Endothelial cell of hepatic sinusoid (primary cell): ENCODE results near the gene EFCAB6.

Source experiments
- in situ Hi-C: cut with HindIII; loops from 2 replicates; pipeline ENCODE4 v1.10.0; 2017; ENCODE audit warnings: low sequenced_read_pairs

Gene EFCAB6

DNA sequence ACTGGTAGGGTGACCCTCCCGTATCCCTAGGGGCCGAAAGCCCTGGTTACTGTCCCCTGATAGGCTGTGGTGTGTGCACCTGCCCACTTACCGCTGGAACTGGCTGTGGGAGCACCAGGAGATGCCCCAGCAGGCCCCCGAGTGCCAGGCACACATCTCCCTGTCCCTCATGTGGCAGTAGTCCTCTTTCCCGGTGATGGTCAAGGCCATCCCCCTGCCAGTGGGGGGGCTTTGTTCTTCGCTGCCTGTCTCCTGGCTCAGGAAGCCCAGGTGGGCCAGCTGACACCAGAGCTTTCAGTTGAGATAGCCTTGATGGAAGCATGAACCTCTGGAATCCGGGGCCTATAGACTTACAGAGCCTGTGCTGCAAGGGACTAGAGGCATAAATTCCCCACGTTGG is 299.8 kb downstream of the EFCAB6 start:
- in situ Hi-C loops, result no loop called here

DNA sequence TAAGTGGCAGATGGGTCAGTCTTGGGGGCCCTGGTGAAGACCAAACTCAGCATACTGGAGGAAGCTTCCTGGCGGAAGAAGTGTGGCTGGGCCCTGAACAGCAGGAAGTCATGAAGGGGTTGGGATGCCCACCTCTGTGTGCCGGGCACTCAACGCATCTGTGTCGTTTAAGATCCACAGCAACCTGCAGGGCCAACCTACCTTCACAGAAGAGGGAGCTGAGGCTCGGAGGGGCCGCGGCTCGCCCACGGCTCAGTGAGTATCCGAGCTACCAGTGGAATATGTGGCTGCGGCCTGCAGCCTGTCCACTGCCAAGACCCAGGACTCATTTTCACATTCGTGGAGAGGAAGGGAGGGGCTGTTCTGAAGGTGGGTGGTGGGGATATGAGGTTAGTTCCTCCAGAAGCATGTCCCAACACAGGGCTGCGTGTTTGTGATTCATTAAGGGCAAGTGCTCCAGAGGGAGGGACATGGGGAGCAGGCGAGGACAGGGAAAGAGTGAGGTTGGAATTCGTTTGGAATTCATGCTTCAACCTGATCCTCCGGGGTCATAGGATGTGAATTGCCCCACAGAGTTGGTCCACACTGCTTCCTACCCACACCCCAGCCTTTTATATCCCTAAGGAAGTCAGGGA is 300.7 kb downstream of the EFCAB6 start:
- in situ Hi-C loops, result no loop called here

DNA sequence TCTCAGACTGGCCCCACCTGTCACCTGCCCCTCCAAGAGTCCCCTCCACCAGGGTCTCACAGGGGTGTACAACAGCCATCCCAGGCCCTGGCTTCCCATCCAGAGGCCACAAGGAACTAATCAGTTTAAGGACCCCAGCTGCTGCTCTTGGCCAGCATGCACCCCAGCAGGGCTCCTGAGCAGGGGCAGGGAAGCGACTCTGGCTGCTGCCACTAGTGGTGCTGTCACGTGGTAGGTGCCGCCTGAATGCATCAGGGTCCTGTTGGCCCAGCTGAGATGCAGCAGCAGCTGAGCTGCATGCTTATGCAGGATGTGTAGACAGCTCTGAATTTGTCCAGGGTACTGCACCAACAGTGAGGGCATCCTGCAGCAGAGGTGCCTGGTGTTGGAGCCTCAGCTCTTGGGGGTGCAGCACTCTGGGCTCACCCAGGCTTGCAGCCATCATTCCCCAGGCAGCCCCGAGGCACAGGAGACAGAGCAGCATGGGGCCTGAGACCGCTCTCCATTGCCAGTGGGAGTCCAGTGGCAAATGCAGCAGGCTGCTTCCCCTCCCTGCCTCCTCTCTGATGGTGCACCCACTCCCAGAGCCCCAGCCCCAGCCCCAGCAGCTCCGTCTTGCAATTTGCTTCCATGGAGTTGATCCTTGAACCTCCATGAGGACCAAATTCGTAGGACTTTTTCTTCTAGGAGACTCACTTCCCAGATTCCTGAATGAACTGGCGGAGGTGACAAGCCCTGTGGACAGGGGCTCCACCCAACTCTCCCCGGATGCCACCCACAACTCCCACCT is 301.6 kb downstream of the EFCAB6 start:
- in situ Hi-C loops, result no loop called here

DNA sequence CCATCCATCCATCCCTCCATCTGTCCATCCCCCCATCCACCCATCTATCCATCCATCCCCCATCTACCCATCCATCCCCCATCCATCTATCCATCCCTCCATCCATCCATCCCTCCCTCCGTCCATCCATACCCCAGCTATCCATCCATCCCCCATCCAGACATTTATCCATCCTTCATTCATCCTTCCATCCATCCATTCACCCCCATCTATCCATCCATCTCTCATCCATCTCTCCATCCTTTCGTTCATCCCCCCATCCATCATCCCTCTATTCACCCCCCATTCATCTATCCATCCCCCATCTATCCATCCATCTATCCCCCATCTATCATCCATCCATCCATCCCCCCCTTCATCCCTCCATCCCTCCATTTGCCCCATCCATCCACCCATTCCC is 302.8 kb downstream of the EFCAB6 start:
- in situ Hi-C loops, result no loop called here

DNA sequence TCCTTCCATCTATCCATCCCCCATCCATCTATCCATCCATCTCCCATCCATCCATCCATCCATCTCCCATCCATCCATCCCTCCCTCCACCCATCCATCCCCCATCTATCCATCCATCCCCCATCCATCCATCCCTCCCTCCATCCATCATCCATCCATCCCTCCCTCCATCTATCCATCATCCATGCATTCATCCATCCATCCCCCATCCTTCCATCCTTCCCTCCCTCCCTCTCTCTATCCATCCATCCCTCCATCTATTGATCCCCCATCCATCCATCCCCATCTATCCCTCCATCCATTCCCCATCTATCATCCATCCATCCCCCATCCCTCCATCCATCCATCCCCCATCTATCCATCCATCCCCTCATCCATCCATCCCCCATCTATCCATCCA is 303.6 kb downstream of the EFCAB6 start:
- in situ Hi-C loops, result no loop called here

DNA sequence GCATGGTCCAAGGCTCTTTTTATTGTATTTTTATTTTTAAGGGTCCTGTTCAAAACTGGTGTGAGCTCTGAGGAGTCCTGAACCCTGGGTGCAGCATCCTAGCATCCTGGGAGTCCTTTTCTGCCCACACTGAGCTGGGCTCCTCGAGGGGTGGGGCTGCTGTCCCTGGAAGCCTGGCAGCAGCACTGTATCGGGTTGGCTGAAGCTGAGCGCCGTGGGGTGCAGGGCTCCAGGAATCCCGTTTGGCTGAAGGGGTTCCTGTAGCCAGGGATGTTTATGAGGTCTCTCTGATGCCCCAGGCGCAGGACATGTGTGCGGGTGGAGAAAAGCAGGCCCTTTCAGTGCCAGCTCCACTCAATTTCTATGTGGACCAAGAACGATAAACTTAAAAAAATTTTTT is 304.9 kb downstream of the EFCAB6 start:
- in situ Hi-C loops, result no loop called here

DNA sequence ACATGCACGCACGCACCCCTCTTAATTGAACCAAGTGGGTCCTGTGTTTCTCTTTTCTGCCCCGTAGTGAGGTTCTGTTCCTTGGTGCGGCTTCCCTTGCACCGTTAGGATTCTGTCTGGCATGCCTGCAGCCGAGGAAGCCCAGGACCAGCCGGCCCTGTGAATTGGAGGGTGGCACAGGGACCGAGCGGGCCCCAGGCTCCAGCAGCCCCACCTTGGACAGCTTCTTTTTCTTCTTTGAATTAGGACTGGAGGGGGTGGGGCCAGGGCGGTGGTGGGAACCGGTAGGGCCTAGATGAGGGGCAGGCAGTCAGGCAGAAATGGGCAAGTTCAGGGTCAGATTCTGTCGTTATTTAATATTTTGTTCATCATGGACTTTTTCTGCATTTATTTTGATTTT is 305.6 kb downstream of the EFCAB6 start:
- in situ Hi-C loops, result no loop called here

DNA sequence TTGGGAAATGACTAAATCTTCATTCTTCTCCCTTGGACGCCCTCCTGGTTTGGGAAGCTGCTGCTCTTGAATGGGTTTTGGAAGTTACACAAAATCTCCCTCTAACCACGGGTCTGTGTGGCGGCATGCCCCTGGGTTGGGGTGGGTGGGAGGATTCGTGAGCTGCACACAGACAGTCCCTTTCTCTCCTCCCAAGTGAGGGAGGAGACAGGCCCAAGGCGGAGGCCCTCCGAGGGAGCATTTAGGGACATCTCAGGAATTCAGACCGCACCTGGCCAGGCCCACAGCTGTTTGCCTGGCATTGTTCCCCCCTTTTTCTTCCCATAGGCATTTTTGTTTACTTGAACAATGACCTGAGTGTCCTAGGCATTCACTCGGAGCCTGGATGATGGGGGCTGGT is 306.2 kb downstream of the EFCAB6 start:
- in situ Hi-C loops, result no loop called here

DNA sequence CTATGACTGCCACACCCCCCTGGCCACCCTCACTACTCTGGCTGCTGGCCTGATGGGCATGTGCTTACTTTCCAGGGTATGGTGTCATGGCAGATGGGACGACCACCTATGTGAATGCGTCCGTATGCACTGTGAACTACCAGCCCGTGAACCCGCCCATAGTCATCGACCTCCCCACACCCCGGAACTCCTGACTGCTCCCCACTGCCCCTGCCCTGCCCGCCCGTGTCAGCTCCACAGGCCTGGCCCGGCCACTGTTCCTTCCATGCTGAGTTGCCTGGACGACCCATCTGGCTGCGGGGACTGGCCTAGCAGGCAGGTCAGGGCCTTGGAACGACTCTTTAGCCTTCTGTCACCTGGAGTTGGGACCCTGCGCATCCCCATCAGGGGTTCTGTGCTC is 306.7 kb downstream of the EFCAB6 start:
- in situ Hi-C loops, result no loop called here

DNA sequence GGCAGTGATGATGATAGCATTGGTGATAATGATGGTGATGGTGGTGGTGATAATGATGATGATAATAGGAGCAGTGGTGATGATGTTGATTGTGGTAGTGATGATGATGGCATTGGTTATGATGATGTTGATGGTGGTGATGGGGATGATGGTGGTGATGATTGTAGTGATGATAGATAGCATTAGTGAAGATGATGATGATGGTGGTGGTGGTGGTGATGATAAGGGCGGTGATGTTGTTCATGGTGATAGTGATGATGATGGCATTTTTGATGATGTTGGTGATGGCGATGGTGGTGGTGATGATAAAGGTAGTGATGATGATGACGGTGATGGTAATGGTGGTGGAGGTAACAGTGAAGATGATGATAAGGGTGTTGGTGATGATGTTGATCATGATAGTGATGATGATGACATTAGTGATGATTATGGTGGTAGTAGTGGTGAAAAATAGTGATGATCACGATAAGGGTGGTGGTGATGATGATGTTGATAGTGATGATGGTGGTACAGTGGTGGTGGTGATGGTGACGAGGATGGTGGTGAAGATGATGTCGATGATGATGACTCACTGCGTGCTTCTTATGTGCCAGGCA is 307.3 kb downstream of the EFCAB6 start:
- in situ Hi-C loops, result no loop called here

DNA sequence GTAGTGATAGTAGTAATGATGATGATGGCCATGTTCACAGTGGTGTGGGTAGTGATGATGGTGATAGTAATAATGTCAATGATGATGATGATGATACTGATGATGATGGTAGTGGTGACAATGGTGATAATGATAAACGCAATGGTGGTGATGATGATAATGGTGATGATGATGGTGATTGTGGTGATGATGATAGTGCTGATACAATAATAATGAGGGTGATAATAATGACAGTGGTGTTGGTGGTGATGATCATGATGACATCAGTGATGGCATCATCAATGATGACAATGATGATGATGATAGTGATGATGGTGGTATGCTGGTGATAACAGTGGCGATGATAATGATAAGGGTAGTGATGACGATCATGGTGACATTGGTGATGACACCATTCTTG is 308.0 kb downstream of the EFCAB6 start:
- in situ Hi-C loops, result no loop called here

DNA sequence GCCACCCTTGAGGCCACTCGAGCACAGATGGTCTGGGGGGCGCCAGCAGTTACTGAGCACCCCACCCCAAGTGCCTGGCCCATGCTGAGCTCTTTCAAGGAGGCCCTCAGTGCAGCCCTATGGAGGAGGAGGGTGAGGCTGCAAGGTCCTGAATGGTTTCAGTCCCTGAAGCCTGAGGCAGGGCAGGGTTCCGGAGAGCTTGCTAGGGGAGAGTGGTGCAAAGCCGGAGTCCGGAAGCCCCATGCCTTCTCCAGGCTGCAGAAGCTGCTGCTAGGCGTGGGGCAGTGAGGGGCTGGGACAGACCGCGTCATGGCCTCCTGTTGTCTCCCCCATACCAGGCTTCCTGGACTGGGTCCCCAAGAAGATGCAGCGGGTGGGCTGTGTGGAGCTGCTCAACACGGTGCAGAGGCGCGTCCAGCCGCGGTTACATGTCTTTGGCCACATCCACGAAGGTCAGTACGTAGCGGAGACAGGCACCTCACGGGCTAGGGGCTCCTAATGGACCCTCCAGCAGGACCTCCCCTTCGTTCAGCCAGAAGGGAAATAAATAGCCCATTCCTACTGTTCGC is 309.7 kb downstream of the EFCAB6 start:
- in situ Hi-C loops, result no loop called here

DNA sequence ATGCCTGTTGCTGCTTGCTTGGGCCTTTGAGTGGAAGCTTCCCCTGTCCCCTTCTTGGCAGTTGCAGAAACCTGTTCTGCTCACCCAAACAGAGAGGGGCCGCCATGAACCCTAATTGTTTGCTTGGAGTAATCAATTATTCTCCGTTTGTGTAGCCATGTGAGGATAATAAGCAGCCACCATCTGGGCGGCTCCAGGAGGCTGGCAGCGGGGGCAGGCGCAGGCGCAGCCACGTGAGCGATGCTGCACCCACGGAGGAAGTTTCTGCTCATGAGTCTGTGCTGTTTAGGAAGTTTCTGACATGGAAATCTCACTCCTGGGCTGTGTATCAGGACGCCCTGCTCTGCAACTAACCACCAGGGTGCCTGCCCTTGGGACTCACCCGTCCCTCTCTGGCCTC is 310.2 kb downstream of the EFCAB6 start:
- in situ Hi-C loops, result no loop called here

DNA sequence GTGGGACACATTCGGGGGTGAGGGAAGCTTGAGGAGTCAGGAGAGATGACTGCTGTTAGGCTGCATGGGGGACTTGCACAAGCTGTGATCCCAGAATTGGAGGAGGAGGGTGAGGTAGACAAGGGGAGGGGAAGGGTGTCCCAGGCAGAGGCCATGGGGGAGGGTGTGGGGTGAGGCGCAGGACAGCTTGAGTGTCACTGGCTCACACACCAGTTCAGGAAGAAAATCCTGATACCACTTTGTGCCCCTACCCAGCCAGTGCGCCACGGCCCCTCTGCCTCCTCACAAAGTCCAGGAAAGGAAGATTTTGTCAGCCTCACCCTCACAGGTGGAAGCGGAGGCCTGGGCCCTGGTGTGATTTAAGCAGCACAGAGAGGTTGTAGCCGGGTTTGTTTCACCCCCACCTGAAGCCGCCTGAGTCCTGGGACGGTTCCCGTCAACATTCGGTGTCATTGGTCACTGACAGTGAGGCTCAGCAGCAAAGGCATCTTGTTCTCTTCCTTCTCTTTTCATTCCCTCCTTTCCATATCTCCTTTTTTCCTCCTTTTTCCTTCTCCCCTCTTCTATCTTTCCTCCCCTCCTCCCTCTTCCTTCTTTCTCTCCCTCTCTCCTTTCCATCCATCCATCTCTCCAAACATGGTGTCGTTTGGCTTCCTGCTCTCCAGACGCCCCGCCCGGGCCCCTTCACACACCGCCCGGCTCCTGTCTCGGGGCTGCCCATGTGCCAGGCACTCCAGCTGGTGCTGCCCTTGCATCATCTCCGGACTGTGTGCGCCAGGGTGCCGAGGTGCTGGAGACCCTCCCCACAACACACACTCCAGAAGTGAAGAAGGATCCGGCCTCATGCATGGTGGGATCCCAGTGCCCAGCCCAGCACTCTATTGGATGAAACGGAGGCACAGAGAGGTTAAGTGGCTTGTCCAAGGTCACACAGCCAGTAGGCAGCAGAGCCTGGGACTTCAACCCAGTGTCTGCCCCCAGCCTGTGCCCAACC is 311.0 kb downstream of the EFCAB6 start:
- in situ Hi-C loops, result no loop called here

DNA sequence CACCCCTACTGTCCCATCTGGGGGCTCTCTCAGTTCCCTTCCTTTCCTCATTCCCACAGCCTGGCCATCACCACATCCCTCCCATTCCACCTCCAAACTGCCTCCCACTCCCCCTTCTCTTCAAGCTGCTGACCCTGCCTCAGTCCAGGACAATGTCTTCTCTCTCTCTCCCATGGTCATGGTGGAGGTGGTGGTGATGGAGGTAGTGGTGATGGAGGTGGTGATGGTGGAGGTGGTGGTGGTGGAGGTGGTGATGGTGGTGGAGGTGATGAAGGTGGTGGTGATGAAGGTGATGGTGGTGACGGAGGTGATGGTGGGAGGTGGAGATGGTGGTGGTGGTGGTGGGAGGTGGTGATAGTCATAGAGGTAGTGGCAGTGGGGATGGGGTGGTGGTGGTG is 313.2 kb downstream of the EFCAB6 start:
- in situ Hi-C loops, result no loop called here

DNA sequence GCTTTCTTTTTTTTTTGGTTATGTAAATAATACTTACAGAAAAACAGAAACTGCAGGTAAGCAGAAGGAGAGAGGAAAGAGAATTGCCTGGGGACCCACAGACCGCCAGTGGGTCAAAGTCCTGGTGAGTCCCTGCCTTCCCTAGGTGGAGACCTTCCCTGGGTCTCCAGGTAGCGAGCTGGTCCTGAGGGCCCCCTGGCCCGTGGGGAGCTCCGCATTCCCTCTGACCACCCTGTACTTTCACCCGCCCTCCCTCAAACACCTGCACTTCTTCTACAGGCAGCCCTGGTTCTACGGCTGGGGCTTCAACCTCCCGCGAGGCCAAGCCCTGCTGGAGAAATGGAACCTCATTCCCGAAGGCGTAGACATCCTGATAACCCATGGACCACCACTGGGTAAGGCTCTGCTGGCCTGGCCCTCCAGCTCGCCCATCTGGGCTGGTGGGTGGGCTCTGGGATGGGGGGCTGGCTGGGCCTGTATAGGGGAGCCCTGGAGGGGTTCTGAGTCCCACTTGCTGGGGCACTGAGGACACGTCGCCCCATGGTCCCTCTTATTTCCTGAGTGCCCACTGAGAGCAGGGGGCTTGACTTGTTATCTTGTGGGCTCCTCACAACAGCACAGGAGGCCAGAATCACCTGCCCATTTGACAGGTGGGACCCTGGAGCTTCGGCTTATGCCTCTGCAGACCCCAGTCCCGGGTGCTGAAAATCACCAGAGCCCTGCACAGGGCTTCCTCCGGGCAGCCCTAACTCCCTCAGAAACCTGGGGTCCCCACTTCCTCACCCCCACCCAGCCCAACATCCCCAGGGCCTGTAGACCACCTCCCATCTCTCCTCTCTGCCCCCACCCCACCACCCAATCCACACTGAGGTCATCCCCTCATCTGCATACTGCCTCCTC is 313.9 kb downstream of the EFCAB6 start:
- in situ Hi-C loops, result no loop called here

DNA sequence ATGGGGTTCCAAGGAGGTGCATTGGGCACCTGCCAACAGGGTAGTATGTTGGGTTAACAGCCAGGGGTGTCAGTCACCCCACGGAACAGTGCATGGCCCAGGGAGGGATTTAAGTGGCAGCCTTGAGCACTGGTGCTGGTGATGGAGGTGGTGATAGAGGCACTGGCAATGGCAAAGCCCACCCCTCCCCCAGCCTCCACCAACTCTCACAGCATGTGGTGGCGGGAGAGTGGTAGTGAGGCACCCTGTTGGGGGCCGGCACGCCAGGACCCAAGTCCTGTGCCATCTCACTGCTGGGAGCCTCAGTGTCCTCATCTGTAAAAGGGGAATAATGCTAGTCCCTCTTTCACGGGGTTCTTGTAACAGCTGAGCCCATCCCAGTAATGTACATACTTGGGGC is 318.8 kb downstream of the EFCAB6 start:
- in situ Hi-C loops, result no loop called here

DNA sequence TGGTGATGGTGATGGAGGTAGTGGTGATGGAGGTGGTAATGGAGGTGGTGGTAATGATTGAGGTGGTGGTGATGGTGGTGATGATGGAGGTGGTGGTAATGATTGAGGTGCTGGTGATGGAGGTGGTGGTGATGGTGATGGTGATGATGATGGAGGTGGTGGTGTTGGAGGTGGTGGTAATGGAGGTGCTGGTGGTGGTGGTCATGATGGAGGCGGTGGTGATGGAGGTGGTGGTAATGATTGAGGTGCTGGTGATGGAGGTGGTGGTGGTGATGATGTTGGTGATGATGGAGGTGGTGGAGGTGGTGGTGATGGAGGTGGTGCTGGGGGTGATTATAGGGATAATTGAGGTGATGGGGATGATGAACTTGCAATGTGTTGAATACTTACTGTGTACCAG is 320.4 kb downstream of the EFCAB6 start:
- in situ Hi-C loops, result no loop called here

DNA sequence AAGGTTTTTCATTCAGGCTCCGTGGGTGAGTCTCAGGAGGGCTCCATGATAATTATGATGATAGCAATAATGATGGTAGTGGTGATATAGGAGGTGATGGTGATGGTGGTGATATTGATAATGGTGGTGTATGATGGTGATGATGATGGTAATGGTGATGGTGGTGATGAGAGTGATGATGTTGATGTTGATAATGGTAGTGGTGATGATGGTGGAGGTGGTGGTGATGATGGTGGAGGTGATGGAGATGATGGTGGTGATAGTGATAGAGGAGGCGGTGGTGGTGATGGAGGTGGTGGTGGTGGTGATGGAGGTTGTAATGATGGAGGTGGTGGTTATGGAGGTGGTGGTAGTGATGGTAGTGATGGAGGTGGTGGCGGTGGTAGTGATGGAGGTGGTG is 320.9 kb downstream of the EFCAB6 start:
- in situ Hi-C loops, result no loop called here

DNA sequence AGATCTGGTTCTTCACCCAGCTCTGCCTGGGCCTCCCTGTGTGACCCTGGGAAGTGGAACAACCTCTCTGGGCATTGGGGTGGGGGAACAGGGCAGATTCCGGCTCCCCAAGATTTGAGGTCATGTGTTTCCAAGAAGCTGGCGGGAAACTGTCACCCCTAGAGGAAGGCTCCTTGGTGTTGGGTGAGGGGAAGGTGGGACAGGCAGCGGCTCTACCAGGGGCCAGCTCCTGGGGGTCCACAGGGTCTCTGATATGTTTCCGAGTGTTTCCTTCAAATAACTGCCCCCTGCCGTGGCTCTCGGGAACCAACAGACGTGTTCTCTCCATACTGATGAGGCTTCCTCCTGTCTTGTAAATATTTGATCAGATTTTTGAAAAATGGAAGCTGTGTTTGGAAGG is 321.8 kb downstream of the EFCAB6 start:
- in situ Hi-C loops, result no loop called here
